ENCODE data around the gene ZDHHC20. TPM values are rescaled to one million over a fixed set of nuclear protein-coding genes. Genes with fewer than 3 reads are reported as not detected.
A peak's percentile ranks its signal among the peaks of the same experiment; 100 is the strongest.

The ZDHHC20 gene
- total and polyA plus RNA-seq, 2 of the 13 experiments (the other 11 are each of a cell fraction or from before 2014, with no cell fraction given) = 19.9 to 59.9 TPM

GRCh38 chr13:21476893-21477472 lies 17.9 kb upstream of the ZDHHC20 start (continued):
- TF ChIP-seq SNAPC4 (CRISPR knock-in tag; IDR thresholded peaks at IDR 0.05) (no peak), ELK4 (CRISPR knock-in tag; IDR thresholded peaks at IDR 0.05; ENCODE audit: borderline replicate concordance) (no peak), SALL1 (CRISPR knock-in tag; IDR thresholded peaks at IDR 0.05) (peak; percentile 72), ZSCAN9 (CRISPR knock-in tag; IDR thresholded peaks at IDR 0.05; ENCODE audit: borderline replicate concordance) (no peak), POGK (CRISPR knock-in tag; conservative IDR thresholded peaks at IDR 0.05) (no peak), ZNF432 (CRISPR knock-in tag; IDR thresholded peaks at IDR 0.05; ENCODE audit: borderline replicate concordance) (no peak), ZNF280D (CRISPR knock-in tag; IDR thresholded peaks at IDR 0.05) (no peak), HNF1B (CRISPR knock-in tag; IDR thresholded peaks at IDR 0.05) (no peak), MAFF (IDR thresholded peaks at IDR 0.05; ENCODE audit: low read depth, low read length) (no peak), ZNF180 (CRISPR knock-in tag; IDR thresholded peaks at IDR 0.05; ENCODE audit: borderline replicate concordance, low read depth) (no peak), ZNF576 (CRISPR knock-in tag; IDR thresholded peaks at IDR 0.05) (no peak), ZNF350 (CRISPR knock-in tag; IDR thresholded peaks at IDR 0.05; ENCODE audit: borderline replicate concordance, low read depth) (no peak), PHF8 (CRISPR knock-in tag; IDR thresholded peaks at IDR 0.05) (0 out of 2 replicates have a peak, but pooled peaks have one; percentile 24)
- TF ChIP-seq, protein P1, sequence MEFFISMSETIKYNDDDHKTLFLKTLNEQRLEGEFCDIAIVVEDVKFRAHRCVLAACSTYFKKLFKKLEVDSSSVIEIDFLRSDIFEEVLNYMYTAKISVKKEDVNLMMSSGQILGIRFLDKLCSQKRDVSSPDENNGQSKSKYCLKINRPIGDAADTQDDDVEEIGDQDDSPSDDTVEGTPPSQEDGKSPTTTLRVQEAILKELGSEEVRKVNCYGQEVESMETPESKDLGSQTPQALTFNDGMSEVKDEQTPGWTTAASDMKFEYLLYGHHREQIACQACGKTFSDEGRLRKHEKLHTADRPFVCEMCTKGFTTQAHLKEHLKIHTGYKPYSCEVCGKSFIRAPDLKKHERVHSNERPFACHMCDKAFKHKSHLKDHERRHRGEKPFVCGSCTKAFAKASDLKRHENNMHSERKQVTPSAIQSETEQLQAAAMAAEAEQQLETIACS (CRISPR knock-in tag; IDR thresholded peaks at IDR 0.05) = no peak
